ENCODE results near the gene UPK3B. TPM values are rescaled to one million over a fixed set of nuclear protein-coding genes. Genes with fewer than 3 reads are reported as not detected.
"Not testable (repeated sequence)": the region's sequence is repeated elsewhere in the genome, so short reads cannot be mapped to it uniquely, and the experiment has no call there.

UPK3B gene
- total RNA-seq, 1 experiment from 2014 or later = 0.07 TPM

DNA sequence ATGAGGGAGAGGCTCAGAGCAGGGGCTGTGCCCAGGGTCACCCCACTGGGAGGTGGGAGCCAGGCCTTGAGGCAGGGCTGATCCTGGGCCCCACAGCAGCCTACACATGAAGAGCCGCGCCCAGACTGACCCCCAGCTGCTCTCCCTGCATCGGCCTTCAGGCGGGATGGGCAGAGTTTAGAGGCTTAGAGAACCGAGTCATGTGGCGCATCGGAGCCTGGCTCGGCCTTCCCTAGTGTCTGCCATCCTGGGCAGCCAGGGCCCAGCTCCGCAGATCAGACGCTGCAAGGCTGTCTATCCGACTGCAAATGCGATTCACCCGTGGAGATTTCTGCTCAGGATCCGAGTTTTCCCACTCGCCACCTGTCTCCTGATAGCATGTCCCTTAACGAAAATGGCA lies 7.5 kb upstream of the UPK3B start:
- not testable (repeated sequence) for H3K4me3 ChIP-seq (ENCODE audit: insufficient read depth, low read depth, low read length)
- DNase-seq = peak; percentile 8

DNA sequence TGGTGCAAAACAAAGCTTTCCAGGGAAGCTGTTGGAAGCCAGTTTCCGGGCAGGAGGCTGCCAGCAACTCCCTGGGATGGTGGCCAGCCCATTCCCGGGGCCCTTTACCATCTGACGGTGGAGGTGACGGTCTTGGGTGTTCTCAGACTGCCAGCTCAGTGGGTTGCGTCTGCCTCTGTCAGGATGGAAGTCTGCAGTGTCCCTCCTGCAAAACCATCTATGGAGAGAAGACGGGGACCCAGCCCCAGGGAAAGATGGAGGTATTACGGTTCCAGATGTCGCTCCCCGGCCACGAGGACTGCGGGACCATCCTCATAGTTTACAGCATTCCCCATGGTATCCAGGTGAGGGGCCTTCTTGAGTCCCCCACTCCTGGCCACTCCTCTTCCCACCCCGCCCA lies 7.1 kb upstream of the UPK3B start:
- not testable (repeated sequence) for H3K4me3 ChIP-seq (ENCODE audit: insufficient read depth, low read depth, low read length); DNase-seq; H3K27me3 ChIP-seq (ENCODE audit: control insufficient read depth, insufficient read depth, low read length); H3K36me3 ChIP-seq (replicated peaks; ENCODE audit: control insufficient read depth, insufficient read depth, low read length)

More for the DNA sequence above, 7.5 kb upstream of the UPK3B start:
- not testable (repeated sequence) for H3K27me3 ChIP-seq (ENCODE audit: control insufficient read depth, insufficient read depth, low read length); H3K36me3 ChIP-seq (replicated peaks; ENCODE audit: control insufficient read depth, insufficient read depth, low read length)

DNA sequence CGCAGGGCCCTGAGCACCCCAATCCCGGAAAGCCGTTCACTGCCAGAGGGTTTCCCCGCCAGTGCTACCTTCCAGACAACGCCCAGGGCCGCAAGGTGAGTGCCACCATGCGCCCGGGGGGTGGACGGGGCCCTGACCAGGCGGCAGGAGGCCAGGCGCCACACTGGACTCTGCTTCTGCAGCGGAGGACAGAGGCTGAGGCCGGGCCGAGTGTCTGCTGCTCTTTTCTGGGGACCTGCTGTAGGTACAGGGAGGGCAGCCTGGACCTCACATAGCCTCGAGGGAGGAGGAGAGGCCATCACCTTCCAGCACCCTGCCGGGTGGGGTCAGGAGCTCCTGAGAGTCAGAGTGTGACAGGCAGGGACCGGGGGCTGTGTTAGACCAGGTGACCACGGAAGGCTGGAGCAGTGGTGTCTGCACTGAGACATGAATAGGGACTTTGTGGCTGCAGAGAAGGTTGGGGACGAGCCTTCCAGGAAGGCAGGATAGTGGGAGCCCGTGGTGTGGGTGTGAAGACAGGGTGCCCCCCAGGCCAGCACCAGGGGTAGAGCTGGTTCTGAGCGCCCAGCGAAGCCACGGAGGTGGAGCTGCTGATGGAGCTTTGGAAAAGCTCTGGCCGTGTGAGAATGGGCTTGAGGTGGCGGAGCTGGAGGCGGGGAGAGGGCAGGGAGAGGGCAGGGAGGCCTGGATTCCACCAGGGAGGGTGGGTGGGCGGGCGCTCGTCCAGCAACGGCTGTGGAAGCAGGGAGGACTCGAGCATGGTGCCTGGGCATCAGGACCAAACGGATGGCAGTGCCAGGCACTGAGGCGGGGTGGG lies 5.8 kb upstream of the UPK3B start:
- H3K27me3 ChIP-seq (ENCODE audit: control insufficient read depth, insufficient read depth, low read length) = not testable (repeated sequence)
- peak; percentile 41 for DNase-seq

DNA sequence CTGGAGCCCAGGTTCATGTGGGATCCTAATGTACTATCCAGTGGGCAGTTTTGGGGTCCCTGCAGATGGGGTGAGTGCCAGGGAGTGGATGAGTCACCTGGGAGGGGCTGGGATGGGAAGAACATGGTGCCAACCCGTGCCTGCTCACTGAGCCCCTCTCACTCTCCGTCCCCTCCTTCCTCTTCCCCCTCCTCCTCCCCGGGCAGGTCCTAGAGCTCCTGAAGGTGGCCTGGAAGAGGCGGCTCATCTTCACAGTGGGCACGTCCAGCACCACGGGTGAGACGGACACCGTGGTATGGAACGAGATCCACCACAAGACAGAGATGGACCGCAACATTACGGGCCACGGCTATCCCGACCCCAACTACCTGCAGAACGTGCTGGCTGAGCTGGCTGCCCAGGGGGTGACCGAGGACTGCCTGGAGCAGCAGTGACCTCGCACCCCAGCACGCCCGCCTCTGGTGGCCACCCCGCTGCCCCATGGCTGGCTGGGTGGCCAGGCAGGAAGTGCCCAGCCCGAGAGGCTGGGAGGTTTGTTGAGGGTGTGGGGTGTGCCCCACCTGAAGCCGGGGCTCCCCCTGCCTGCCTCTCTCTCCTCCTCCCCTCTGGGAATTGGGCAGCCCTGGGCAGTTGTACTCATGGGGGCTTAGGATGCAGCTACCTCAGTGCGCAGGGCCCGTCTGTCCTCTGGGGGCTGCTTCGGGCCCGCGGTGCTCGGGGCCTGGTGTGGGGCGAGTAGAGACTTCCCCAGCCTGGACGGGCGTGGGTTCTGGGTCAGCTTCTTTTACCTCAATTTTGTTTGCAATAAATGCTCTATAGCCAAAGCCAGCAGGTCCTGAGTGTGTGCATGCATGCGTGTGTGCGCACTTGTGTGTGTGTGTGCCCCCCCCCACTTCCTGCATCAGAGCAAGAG lies 4.9 kb upstream of the UPK3B start:
- Histone ChIP-seq H3K4me3 (ENCODE audit: insufficient read depth, low read depth, low read length) (no peak overlapping the region), H3K27me3 (ENCODE audit: control insufficient read depth, insufficient read depth, low read length) (no peaks in the 10 kb centered on the region), H3K36me3 (replicated peaks; ENCODE audit: control insufficient read depth, insufficient read depth, low read length) (peaks cover 2% of the 10 kb centered on the region)
- peak; percentile 46 for DNase-seq

More for the DNA sequence above, 5.8 kb upstream of the UPK3B start:
- not testable (repeated sequence) for H3K36me3 ChIP-seq (replicated peaks; ENCODE audit: control insufficient read depth, insufficient read depth, low read length); H3K4me3 ChIP-seq (ENCODE audit: insufficient read depth, low read depth, low read length)

DNA sequence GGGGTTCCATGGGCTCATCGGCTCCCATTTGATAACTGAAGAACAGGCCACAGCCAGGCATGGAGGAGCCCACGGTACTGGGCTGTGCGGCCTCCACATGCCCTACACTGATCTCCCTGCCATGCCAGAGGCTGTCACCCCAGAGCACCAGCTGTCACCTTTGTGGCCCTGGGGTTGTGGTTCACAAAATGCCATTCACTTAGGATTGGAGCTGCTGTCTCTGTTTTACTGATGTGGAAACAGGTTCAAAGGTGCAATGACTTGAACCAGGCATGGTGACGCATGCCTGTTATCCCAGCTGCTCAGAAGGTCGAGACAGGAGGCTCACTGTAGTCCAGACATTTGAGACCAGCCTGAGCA lies 4.3 kb upstream of the UPK3B start:
- Histone ChIP-seq H3K27me3 (ENCODE audit: control insufficient read depth, insufficient read depth, low read length) (no peaks in the 10 kb centered on the region), H3K36me3 (replicated peaks; ENCODE audit: control insufficient read depth, insufficient read depth, low read length) (peaks cover 2% of the 10 kb centered on the region), H3K4me3 (ENCODE audit: insufficient read depth, low read depth, low read length) (no peak overlapping the region)
- DNase-seq = peak; percentile 11

DNA sequence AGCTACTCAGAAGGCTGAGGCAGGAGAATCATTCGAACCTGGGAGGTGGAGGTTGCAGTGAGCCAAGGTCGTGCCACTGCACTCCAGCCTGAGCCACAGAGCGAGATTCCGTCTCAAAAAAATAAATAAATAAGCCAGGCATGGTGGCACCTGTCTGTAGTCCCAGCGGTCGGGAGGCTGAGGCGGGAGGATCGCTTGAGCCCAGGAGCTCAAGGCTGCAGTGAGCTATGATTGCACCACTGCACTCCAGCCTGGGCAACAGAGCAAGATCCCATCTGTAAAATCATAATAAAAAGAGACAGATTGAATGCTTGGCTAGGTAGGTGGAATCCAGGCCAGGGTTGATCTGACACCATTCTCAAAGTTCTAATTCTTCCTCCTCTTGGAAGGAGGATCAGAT lies 3.7 kb upstream of the UPK3B start:
- not testable (repeated sequence) for DNase-seq; H3K36me3 ChIP-seq (replicated peaks; ENCODE audit: control insufficient read depth, insufficient read depth, low read length)

DNA sequence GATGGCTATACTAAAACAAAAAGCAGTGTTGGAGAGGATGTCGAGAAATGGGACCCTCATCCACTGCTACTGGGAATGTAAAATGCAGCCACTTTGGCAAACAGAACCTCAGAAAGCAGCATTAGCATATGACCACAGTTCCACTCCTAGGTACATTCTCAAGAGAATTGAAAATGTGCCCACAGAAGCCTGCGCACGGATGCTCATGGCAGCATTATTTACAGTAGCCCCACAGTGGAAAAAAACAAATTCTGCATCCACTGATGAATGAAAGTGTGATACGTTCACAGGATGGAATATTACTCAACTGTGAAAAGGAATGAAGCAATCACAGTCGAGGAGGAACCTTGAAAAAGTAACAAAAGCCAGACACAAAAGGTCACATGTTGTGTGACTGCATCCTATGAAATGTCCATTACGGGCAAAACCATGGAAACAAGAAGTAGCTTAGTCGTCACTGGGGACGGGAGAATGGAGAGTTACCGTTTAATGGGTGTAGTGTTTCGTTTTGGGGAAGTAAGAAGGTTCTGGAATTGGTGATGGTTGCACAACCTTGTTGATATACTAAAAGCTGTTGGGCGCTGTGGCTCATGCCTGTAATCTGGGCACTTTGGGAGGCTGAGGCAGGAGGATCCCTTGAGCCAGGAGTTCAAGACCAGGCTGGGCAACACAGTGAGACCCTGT lies 2.5 kb upstream of the UPK3B start:
- Histone ChIP-seq H3K36me3 (replicated peaks; ENCODE audit: control insufficient read depth, insufficient read depth, low read length) (peaks cover 1% of the 10 kb centered on the region; the same call in 1 of the 2 replicates), H3K4me3 (ENCODE audit: insufficient read depth, low read depth, low read length) (no peak overlapping the region), H3K27me3 (ENCODE audit: control insufficient read depth, insufficient read depth, low read length) (no peaks in the 10 kb centered on the region)
- peak; percentile 18 for DNase-seq

More for the DNA sequence above, 3.7 kb upstream of the UPK3B start:
- H3K27me3 ChIP-seq (ENCODE audit: control insufficient read depth, insufficient read depth, low read length); H3K4me3 ChIP-seq (ENCODE audit: insufficient read depth, low read depth, low read length): not testable (repeated sequence)

DNA sequence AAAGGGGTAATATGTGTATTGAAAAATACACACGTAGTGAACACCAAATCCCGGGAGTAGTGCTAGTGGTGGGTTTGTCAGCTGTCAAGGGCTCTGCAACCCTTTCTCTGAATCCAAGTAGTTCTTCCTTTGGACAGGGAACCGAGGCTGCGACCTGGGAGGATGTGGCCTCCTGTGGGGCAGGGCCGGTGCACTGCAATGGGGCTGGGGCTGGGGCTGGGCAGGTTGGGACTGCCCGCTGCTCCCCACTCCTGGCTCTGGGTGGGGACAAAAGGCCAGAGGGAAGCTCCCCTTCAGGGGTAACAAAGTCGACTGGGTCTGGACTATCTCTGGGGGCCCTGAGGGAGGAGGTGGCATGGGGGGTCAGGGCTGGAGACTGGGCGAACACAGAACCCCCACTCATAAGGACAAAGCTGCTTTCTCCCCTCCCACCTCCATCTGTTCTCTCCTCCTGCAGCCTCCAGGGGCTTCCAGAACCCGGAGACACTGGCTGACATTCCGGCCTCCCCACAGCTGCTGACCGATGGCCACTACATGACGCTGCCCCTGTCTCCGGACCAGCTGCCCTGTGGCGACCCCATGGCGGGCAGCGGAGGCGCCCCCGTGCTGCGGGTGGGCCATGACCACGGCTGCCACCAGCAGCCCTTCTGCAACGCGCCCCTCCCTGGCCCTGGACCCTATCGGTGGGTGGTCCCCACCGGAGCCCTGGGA lies 1.0 kb downstream of the UPK3B start:
- not testable (repeated sequence) for H3K36me3 ChIP-seq (replicated peaks; ENCODE audit: control insufficient read depth, insufficient read depth, low read length); DNase-seq; H3K27me3 ChIP-seq (ENCODE audit: control insufficient read depth, insufficient read depth, low read length); H3K4me3 ChIP-seq (ENCODE audit: insufficient read depth, low read depth, low read length)

DNA sequence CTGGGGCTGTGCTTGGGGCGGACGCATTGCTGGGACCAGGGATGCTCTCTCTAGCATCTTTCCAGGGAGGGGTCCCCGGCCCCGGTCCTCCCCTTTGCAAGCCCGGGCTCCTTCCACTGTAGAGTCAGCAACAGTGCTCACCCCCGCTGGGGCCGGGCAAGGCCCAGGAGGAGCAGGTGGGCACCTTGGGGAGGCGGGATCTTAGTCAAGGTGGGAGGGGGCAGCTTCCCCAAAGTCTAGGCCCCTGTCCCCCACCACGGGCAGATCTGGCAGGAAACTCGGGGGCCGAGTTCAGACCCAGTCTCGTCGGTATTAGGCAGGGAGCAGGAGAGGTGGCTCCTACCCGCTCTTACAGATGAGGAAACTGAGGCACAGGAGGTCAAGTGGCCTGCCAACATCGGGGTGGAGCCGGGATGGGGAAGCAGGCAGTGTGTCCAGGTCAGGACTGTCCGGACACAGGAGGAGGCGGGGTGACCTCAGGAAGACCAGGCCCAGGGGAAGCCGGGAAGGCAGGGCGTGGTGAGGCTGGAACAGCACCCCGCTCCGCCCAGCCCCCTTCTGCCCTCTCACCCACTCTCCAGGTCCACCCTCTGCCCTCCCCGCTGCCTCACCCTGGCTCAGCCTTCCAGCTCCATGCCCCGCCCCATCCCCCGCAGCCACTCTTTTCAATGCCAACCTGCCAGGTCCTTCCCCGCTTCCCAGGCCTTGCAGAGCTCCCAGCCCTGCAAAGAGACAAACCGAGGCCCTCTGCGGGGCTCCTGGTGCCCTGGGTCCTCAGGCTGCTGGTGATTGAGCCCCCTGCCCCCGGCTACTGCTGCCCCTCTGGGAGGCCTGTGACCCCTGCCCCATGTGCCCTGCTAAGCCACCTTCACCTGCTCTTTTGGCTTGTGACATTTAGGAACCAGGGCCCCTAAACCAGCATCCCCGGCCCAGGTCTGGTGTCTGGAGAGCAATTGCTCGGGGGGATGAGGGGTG lies 1.8 kb downstream of the UPK3B start:
- DNase-seq; H3K27me3 ChIP-seq (ENCODE audit: control insufficient read depth, insufficient read depth, low read length); H3K36me3 ChIP-seq (replicated peaks; ENCODE audit: control insufficient read depth, insufficient read depth, low read length); H3K4me3 ChIP-seq (ENCODE audit: insufficient read depth, low read depth, low read length): not testable (repeated sequence)

DNA sequence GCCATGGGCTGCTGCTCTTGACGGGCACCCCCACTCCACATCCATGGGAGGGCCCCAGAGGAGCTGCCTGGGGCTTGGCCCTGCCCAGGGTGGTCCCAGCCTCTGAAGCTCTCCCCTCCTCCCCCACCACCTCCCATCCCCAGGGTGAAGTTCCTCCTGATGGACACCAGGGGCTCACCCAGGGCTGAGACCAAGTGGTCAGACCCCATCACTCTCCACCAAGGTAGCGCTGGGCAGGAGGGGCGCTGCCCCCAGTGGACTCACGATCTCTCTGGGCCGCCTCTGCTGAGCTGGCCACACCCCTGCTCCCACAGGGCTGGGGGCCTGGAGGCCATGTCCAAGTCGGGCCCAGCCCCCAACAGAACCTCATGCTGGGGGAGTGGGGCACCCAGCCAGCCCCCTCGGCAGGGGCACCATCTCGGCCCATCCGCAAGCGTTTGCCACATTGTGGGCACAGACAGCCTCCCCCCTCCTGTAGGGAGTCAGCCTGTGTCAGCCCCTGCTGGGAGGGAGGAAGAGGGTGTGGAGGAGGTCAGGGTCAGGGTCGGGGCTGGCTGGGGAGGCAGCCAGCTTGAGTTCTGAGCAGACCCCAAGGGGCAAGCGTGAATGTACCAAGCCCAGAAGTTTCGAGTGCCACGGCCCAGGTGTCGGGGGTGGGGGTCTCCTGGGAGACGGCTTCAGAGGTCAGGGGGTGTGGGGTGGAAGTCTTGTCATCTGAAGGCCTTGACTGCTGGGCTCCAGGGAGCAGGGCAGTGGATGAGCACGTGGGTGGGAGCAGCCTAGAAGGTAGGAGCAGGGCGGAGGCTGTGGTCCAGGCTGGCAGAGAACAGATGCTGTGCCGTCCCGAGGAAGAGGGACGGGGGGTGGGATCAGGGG lies 2.8 kb downstream of the UPK3B start:
- H3K27me3 ChIP-seq (ENCODE audit: control insufficient read depth, insufficient read depth, low read length) = no peaks in the 10 kb centered on the region
- no peaks in the 10 kb centered on the region for H3K36me3 ChIP-seq (replicated peaks; ENCODE audit: control insufficient read depth, insufficient read depth, low read length)
- peak; percentile 89 for DNase-seq
- no peak overlapping the region for H3K4me3 ChIP-seq (ENCODE audit: insufficient read depth, low read depth, low read length)

DNA sequence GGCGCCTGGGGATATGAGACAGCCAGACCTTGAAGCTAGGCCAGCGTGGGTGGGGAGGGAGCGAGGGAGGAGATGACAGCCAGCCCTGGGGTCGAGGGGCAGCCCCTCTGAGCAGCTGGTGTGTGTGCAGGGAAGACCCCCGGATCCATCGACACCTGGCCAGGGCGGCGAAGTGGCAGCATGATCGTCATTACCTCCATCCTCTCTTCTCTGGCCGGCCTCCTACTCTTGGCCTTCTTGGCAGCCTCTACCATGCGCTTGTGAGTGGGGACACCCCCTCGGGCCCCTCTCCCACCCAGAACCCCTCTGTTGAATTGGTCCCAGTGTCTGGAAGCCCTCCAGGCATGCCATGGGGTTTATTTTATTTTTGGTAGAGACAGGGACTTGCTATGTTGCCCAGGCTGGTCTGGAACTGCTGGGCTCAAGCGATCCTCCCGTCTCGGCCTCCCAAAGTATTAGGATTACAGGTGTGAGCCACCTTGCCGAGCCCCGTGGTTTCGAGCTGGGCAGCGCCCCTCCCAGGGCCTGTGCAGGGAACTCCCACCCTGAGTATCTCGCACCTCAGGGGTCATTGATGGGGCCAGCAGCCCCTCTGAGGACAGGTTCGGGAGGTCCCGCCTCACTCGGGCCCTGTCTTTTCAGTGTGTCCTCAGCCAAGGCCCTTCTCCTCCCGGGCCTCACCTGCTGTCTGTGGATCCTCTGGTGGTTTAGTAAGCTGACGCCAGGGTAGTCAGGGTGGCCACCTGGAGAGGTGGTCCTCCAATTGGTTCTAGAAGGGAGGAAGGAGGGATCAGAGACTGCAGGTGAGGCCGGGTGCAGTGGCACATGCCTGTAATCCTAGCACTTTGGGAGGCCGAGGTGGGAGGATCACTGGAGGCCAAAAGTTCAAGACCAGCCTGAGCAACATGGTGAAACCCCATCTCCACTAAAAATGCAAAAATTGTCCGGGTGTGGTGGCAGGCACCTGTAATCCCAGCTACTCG lies 3.8 kb downstream of the UPK3B start:
- Histone ChIP-seq H3K4me3 (ENCODE audit: insufficient read depth, low read depth, low read length) (no peak overlapping the region), H3K36me3 (replicated peaks; ENCODE audit: control insufficient read depth, insufficient read depth, low read length) (no peaks in the 10 kb centered on the region), H3K27me3 (ENCODE audit: control insufficient read depth, insufficient read depth, low read length) (no peaks in the 10 kb centered on the region)
- peak; percentile 55 for DNase-seq

Measured in H7 (cell line).